HG02938 (cell line): ENCODE measurements around the gene MRPL42.
A peak's percentile ranks its signal among the peaks of the same experiment; 100 is the strongest.
"Not testable (repeated sequence)": the region's sequence is repeated elsewhere in the genome, so short reads cannot be mapped to it uniquely, and the experiment has no call there.

ENCODE experiments used
- ATAC-seq: cut with Tn5 transposase; IDR thresholded peaks from one replicate; pipeline ENCODE4 v1.9.1; 2021; ENCODE audit warnings: mild to moderate bottlenecking, moderate library complexity; ENCODE audit not compliant: unreplicated experiment

MRPL42 gene

GRCh38 chr12:93467351-93468007, at the start of gene MRPL42:
TSS of gene MRPL42 (plus strand) at chr12:93467514. CDS start at chr12:93469286, 1,772 bp downstream.
- peak; percentile 89 for ATAC-seq

GRCh38 chr12:93417967-93418480, 49.3 kb upstream of the MRPL42 start:
- no peak for ATAC-seq

- ATAC-seq = no peak
Measured at GRCh38 chr12:93419388-93420034, 47.8 kb upstream of the MRPL42 start.

- no peak for ATAC-seq
Measured at GRCh38 chr12:93422050-93422449, 45.3 kb upstream of the MRPL42 start.

- ATAC-seq = no peak
Measured at GRCh38 chr12:93425736-93426411, 41.4 kb upstream of the MRPL42 start.

GRCh38 chr12:93426412-93426805, 40.9 kb upstream of the MRPL42 start:
- no peak for ATAC-seq

- ATAC-seq = no peak
Measured at GRCh38 chr12:93427779-93428564, 39.3 kb upstream of the MRPL42 start.

- ATAC-seq = no peak
Measured at GRCh38 chr12:93429448-93429847, 37.9 kb upstream of the MRPL42 start.

- no peak for ATAC-seq
Measured at GRCh38 chr12:93429852-93430251, 37.5 kb upstream of the MRPL42 start.

- ATAC-seq = no peak
Measured at GRCh38 chr12:93430280-93430679, 37.0 kb upstream of the MRPL42 start.

GRCh38 chr12:93432031-93432430, 35.3 kb upstream of the MRPL42 start:
- not testable (repeated sequence) for ATAC-seq

GRCh38 chr12:93434256-93434865, 33.0 kb upstream of the MRPL42 start:
- no peak for ATAC-seq

- ATAC-seq = no peak
Measured at GRCh38 chr12:93438266-93439050, 28.9 kb upstream of the MRPL42 start.

- no peak for ATAC-seq
Measured at GRCh38 chr12:93440043-93440835, 27.1 kb upstream of the MRPL42 start.

- peak; percentile 3 for ATAC-seq
Measured at GRCh38 chr12:93441081-93441616, 26.2 kb upstream of the MRPL42 start.

GRCh38 chr12:93441617-93442410, 25.5 kb upstream of the MRPL42 start, which contains the start of gene UBE2N:
TSS of gene UBE2N (minus strand) at chr12:93441947. CDS start at chr12:93441884, 63 bp downstream.
- ATAC-seq = peak; percentile 66

- no peak for ATAC-seq
Measured at GRCh38 chr12:93442411-93443340, 24.6 kb upstream of the MRPL42 start.
